Measurements from ENCODE around the gene EZH1.
A peak's percentile ranks its signal among the peaks of the same experiment; 100 is the strongest.

The EZH1 gene

DNA sequence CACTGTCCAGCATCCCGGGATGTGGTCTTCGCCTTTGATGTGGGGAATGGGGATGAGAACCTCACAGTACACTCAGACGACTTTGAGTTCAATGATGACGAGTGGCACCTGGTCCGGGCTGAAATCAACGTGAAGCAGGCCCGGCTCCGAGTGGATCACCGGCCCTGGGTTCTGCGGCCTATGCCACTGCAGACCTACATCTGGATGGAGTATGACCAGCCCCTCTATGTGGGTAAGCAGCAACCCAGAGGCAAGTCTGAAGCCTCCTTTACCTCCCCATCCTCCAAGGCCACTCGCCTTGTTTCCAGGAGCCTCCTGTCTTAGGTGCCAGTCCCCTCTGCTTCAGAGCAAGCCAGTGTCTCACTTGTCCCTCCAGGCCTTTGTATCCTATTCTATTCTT lies 52.4 kb downstream of the EZH1 start:
- no peak for TF ChIP-seq POLR2A (IDR thresholded peaks at IDR 0.05; ENCODE audit: low read depth, low read length)
- DNase-seq (ENCODE audit: insufficient read length, low spot score) (no peak), FAIRE-seq (no peak)

DNA sequence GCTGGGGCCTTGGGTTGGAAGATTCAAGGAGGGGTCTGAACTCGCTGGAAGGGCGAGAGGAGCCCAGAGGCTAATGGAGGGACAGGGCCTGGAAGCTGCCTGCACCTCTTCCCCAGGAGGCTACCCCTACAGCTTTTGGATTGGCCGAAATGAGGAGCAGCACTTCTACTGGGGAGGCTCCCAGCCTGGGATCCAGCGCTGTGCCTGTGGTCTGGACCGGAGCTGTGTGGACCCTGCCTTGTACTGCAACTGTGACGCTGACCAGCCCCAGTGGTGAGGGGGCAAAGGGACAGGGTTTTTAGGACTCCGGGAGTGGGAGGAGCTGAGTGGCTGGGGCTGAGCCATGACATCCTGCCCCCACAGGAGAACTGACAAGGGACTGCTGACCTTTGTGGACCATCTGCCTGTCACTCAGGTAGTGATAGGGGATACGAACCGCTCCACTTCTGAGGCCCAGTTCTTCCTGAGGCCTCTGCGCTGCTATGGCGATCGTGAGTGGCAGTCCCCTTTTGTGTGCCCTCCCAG lies 53.8 kb downstream of the EZH1 start:
- DNase-seq (ENCODE audit: insufficient read length, low spot score), result no peak
- no peak for TF ChIP-seq POLR2A (IDR thresholded peaks at IDR 0.05; ENCODE audit: low read depth, low read length)
- no peak for FAIRE-seq

DNA sequence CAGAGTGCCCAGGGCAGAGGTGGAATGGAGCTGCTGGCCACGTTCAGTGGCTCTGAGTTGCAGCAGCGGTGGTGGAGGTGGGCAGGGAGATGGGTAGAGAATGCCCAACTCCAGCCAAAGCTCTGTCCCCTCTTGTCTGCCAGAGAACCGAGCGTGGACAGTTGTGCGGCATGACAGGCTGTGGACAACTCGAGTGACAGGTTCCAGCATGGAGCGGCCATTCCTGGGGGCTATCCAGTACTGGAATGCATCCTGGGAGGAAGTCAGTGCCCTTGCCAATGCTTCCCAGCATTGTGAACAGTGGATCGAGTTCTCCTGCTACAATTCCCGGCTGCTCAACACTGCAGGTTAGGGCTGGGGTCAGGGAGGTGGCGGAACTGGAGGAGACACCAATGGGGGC lies 54.2 kb downstream of the EZH1 start:
- no peak for TF ChIP-seq POLR2A (IDR thresholded peaks at IDR 0.05; ENCODE audit: low read depth, low read length)

DNA sequence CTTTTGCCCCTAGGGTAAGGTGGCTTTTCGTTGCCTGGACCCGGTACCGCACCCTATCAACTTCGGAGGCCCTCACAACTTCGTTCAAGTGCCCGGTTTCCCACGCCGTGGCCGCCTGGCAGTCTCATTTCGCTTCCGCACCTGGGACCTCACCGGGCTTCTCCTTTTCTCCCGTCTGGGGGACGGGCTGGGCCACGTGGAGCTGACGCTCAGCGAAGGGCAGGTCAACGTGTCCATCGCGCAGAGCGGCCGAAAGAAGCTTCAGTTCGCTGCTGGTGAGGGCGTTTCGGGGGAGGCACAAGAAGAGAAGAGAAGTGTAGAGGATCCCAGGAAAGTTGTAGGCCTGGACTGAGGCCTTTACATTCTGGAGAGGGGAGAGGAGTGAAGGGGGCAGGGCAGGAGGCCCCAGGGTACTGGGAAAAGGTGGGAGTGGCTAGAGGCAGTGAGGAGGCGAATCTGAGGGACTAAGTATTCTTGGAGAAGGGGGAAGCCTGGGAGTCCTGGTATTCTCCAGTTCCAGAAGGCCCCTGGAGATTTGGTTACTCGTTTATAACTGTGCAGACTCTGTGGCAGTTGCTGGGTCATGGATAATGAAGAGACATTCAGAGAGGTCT lies 57.0 kb downstream of the EZH1 start:
- no peak for TF ChIP-seq POLR2A (IDR thresholded peaks at IDR 0.05; ENCODE audit: low read depth, low read length)
- DNase-seq (ENCODE audit: insufficient read length, low spot score), result no peak
- no peak for FAIRE-seq

More for the DNA sequence above, 54.2 kb downstream of the EZH1 start:
- FAIRE-seq, result no peak
- DNase-seq (ENCODE audit: insufficient read length, low spot score), result no peak

DNA sequence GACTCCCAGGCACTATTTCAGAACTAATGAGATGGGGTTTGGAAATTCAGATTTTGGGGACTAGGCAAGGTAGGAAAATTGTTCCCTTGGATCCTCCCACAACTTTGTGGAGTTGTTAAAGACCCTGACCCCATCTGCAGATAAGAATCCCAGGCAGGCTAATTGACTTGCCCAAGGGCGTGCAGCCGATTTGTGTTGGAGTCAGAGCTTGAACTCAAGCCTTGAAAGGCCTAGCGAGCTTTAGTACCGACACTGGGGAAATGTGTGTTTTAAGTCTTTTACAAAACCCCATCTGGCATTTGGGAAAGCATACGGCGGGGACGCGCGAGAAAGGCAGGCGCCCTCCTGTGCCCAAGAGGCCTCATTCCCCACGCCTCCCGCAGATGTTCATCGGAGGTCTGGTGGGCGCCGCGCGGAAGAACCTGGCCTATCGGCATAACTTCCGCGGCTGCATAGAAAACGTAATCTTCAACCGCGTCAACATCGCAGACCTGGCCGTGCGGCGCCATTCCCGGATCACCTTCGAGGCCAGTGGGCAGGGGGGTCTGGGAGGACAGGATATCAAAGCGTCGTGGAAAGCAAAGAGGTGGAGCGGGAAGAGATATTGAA lies 58.2 kb downstream of the EZH1 start:
- DNase-seq (ENCODE audit: insufficient read length, low spot score) (no peak), FAIRE-seq (no peak)
- no peak for TF ChIP-seq POLR2A (IDR thresholded peaks at IDR 0.05; ENCODE audit: low read depth, low read length)

DNA sequence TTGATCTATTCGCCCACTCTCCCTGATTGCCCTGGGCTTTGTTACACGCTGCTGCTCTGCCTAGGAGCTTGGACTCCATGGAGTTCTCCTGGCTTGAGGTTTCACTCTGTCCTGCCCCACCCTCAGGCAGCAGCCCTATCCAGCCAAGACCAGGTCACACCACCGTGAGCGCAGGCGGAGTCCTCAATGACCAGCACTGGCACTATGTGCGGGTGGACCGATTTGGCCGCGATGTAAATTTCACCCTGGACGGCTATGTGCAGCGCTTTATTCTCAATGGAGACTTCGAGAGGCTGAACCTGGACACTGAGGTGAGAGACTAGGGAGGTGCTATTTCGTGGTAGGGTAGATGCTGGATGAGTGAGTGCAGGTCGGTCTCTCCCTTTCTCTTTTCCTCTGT lies 59.0 kb downstream of the EZH1 start:
- DNase-seq (ENCODE audit: insufficient read length, low spot score), result no peak
- no peak for FAIRE-seq
- no peak for TF ChIP-seq POLR2A (IDR thresholded peaks at IDR 0.05; ENCODE audit: low read depth, low read length)

DNA sequence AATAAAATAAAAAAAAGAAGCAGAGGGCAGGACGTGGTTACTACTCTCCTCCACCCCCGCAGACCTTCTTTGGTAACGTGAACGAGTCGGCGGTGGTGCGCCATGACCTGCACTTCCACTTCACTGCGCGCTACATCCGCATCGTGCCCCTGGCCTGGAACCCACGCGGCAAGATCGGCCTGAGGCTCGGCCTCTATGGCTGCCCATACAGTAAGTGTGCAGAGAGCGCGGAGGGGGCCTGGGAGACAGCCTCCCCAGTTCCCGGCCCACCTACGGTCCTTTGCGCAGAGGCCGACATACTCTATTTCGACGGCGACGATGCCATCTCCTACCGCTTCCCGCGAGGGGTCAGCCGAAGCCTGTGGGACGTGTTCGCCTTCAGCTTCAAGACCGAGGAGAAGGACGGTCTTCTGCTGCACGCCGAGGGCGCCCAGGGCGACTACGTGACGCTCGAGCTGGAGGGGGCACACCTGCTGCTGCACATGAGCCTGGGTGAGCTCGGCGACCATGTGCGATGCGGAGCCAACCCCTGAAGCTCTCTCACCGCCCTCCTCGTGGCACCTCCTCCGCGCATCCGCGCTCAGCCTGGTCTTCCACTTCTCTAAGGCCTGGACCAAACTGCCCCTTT lies 59.8 kb downstream of the EZH1 start:
- FAIRE-seq, result no peak
- no peak for TF ChIP-seq POLR2A (IDR thresholded peaks at IDR 0.05; ENCODE audit: low read depth, low read length)
- DNase-seq (ENCODE audit: insufficient read length, low spot score), result no peak

DNA sequence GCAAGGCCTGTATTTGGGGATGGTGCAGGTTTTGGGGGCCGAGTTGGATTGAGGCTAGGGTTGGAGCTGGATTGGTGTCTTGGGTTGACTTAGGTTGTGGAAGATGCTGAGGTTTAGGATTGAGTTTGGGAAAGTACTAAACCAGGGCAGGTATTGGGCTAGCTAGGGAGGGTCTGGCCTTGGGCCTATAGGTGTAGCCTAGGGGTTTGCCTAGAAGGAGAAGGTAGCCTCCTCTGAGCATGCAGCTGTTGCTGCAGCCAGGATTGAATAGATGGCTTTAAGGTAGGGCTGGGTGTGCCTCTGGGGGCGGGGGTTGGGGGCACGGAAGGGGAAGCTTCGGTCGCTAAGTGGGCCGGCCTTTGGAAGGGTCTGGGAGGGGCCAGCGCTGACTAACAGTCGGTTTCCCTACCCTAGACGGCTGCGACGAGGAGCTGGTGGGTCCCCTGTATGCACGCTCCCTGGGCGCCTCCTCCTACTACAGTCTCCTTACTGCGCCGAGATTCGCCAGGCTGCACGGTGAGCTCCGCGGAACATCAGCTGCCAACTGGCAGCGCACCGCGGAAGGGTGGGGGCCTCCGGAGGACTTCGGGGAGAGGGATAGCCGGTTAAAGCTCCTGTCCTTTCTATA lies 61.3 kb downstream of the EZH1 start:
- DNase-seq (ENCODE audit: insufficient read length, low spot score), result no peak
- no peak for TF ChIP-seq POLR2A (IDR thresholded peaks at IDR 0.05; ENCODE audit: low read depth, low read length)
- no peak for FAIRE-seq

DNA sequence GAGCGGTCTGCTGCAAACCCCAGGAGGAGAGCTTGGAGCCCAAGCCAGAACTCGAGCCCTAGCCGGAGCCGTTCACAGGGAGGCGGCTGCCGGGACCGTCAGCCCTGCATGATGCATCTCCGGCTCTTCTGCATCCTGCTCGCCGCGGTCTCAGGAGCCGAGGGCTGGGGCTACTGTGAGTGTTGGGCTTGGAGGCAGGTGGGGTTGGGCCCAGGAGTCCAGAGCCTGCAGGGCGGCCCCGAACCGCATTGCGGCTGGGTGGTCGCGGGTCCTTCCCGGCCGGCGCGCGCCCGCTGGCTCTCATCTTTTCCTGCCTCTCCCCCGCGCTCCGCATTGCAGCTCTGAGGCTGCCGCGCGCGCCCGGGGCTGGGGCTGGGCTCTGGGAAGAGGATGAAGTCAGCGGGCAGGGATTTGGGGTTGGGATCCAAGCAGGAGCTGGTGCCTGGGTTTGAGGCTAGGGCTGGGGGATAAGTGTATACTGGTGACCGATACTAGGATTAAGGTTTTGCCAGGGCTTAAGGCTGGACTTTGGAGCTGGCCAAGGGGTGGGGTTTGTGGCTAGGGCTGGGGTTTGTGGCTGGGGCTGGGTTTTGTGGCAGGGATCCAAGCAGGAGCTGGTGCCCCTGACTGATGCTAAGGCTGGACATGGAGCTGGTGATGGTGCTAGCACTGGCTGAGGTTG lies 62.0 kb downstream of the EZH1 start:
- DNase-seq (ENCODE audit: insufficient read length, low spot score), result peak; percentile 82
- TF ChIP-seq POLR2A (IDR thresholded peaks at IDR 0.05; ENCODE audit: low read depth, low read length), result no peak
- FAIRE-seq, result no peak

DNA sequence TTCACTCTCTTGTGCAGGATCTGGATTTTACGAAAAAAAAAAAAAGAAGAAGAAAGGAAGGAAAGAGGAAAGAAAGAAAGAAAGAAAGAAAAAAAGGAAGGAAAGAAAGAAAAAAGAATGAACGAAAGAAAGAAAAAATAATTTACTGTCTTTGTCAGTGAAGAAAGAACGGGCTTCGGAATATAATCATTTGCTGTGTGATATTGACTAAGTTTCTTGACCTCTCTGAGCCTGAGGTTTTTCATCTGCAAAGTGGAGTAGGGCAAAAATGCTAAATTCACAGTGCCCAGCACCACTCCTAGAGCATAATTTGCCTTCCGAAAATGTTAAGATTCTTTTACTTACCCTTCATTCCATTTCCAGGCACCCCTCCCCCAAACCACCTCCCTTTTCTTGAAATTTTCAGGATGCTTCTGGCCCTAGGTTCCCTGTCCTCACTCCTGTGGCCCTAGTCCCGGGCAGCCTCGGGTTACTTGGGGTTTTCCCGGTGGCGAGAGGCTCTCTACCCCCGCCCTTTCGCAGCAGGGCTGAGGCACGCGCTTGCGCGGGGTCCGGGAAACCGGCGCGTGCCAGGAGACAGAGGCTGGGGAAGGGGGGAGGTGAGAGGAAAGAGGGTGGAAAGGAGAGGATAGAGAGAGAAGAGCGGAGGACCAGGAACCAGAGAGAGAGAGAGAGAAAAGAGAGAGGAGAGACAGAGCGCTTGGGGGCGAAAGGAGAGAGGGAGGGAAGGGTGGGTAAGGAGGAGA lies 62.7 kb downstream of the EZH1 start, which contains the start of gene CNTNAP1:
CNTNAP1 (plus strand) TSS at position 556 of the 746 bp plus-strand sequence. CDS start 299 bp downstream, outside the sequence.
- TF ChIP-seq POLR2A (IDR thresholded peaks at IDR 0.05; ENCODE audit: low read depth, low read length), result peak; percentile 41
- FAIRE-seq, result no peak
- DNase-seq (ENCODE audit: insufficient read length, low spot score), result peak; percentile 87

DNA sequence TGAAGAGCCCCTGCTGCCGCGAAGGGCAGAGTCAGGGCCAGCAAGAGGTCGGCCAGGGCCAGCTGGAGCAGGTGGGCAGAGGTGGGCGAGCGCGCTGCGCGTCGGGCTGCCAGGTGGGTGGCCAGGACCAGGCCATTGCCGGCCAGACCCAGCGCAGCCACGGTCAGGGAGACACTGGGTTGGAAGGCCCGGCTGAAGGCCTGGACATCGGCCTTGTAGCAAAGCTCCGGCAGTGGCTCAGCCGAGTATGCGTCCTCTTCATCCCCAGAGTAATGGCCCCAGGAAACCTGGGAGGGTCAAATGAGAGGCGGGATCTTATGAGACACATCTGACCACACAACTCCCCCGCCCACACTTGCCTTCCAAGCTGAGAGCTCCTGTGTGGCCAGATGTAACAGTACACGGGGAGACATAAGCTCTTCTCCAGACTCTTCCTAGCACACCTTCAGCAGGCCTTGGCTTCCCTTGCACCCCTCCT lies 64.5 kb downstream of the EZH1 start:
- DNase-seq (ENCODE audit: insufficient read length, low spot score) (no peak), FAIRE-seq (no peak)
- no peak for TF ChIP-seq POLR2A (IDR thresholded peaks at IDR 0.05; ENCODE audit: low read depth, low read length)

DNA sequence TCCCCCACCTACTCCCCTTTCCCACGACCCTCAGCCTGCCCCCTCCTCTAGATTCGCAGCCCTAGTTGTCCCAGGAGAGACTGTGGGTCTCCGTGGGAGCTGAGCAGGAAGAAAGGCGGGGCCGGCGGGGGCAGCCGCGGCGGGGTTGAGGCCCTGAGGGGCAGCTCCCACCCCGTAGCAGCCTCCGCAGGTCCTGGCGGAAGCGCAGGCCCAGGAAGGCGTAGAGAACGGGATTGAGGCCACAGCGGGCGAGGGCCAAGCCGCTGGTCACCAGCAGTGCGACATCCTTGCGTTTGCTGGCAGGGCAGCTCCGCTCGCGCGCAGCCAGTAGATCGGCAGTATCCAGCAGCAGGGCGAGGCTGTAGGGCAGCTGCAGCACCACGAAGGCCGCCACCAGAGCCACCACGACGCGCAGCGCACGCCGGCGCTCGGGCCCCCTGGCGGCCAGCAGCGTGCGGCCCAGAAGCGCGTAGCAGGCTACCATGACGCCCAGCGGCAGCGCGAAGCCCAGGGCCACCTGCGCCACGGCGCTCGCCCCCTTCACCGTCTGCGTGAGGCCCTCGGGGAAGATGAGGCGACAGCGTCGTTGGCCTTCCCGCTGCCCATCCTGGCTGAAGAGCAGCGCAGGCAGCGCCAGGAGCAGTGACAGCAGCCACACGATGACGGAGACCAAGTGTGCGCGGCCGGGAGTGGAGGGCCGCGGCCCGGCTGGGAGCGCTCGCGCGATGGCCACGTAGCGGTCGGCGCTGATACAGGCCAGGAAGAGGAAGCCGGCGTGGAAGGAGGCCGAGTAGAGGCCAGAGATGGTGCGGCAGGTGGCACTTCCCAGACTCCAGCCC lies 65.1 kb downstream of the EZH1 start:
- DNase-seq (ENCODE audit: insufficient read length, low spot score), result peak; percentile 53
- FAIRE-seq, result no peak
- TF ChIP-seq POLR2A (IDR thresholded peaks at IDR 0.05; ENCODE audit: low read depth, low read length), result peak; percentile 55; the same call in 1 of the 2 replicates

Data from H54 (cell line).